Eye (tissue), 1 donor: ENCODE results near the gene SYS1.

Source experiments
- DNase-seq: peaks from one replicate; pipeline ENCODE4 v3.0.0-alpha.2; 2015

The SYS1 gene

GRCh38 chr20:45392733-45393132, 29.8 kb downstream of the SYS1 start:
- DNase-seq = no peak

- no peak for DNase-seq
Measured at GRCh38 chr20:45394221-45395113, 31.5 kb downstream of the SYS1 start.

GRCh38 chr20:45395114-45395415, 32.1 kb downstream of the SYS1 start:
- DNase-seq = no peak

DNA sequence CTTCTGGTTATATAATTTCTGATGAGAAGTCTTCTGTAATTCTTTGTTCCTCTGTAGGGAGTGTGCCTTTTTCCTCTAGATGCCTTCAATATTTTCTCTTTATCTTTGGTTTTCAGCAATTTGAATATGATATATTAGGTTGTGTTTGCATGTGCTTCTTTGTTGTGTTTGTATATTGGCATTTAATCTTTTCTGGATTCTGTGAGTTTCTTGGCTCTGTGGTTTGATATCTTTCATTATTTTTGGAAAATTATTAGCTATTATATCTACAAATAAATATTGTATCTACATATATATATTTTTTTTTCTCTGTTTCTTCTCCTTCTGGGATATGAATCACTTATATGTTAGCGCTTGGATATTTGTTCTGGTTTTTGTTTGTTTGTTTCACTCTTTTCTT, 36.1 kb downstream of the SYS1 start:
- no peak for DNase-seq

DNA sequence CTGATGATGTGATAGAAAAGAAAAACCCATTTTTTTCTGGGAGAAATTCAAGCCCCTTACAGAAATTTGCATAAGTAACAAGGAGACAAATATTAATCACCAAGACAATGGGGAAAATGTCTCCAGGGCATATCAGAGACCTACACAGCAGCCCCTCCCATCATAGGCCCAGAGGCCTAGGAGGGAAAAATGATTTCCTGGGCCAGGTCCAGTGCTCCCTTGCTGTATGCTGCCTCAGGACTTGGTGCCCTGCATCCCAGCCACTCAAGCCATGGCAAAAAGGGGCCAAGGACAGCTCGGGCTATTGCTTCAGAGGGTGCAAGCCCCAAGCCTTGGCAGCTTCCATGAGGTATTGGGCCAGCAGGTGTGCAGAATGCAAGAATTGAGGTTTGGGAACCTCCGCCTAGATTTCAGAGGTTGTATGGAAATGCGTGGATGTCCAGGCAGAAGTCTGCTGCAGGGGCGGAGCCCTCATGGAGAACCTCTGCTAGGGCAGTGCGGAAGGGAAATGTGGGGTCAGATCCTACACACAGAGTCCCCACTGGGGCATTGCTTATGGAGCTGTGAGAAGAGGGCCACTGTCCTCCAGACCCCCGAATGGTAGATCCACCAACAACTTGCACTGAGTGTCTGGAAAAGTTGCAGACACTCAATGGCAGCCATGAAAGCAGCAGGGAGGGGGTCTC, 37.5 kb downstream of the SYS1 start:
- DNase-seq = no peak

DNA sequence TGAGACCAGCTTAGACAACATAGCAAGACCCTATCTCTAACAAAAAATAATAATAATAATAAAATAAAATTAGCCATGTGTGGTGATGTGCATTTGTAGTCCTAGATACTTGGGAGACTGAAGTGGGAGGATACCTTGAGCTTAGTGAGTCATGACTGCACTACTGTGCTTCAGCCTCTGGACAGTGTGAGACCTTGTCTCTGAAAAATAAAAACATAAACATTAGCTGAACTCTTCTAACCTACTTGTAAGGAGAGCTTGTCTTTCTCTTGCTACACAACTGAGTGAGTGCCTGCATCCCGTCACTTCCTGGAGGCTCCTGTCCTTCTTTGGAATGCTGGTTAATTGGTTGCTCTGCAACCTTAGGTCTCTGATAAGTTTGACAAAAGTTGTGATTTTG, 40.0 kb downstream of the SYS1 start:
- DNase-seq = no peak

- DNase-seq = no peak
Measured at GRCh38 chr20:45404438-45404837, 41.5 kb downstream of the SYS1 start.

DNA sequence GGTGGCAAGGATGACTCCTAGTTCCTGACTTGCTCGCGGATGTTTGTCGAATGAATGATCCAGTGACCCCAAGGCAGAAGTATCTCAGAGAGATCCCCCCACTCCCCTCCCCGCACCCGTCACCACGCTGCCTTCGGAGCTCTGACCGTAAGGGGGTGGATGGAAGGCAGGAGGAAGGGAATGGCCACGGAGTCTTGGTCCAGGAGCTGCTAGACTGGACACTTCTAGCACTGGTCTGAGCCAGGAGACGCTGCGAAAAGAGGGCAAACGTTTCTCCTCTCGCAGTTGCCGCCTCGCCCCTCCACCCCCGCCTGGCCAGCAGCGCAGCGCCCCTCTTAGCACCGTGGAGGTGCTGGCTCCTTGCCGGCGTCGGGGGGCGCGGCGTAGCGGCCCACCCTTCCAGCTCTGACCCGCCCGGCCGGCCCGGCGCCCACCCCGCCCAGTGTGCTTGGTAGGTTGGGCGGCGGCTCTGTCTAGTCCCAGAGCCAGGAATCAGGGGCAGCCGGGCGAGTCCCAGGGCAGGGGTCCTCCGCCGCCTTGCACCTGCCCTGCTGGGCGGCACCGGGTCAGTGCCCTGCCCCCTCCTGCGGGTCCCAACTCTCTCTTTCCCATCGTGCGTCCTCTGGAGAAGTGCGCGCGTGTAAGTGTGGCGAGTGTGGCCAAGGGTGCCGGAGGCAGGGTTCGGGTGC, 42.8 kb downstream of the SYS1 start:
- DNase-seq = no peak

- peak; percentile 71 for DNase-seq
Measured at GRCh38 chr20:45406260-45407066, 43.5 kb downstream of the SYS1 start.

DNA sequence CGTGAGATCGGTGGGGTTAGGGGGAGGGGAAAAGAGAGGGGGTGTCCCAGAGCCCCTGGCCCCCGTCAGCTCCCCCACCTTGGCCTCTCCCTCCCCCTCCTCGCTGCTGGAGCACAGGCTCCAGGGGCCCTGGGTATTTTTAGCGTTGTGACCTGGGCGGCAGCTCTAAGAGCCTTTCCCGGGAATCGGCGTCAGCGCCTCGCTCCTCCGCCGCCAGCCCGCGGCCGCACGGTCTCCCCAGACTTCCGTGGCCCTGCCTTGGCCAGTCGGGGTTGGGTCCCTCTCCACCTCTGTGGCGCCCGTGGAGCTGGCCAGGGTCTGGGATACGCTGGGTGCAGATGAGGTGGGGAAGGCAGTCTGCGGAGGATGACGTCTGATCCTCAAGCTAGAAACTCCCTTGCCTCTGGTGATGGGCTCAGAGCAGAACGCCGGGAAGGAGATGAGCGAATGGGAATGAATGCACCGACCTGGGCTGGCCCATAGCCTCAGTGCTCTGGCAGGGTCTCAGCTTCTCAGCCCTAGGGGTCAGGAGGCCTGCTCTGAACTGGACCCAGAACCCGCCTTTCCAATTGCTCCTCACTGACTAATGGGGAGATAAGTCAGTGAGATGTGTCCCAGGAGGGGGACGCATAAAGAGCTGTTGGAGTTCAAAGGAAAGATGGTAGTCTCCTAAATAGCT, 44.2 kb downstream of the SYS1 start:
- peak; percentile 68 for DNase-seq

- no peak for DNase-seq
Measured at GRCh38 chr20:45407783-45408645, 45.1 kb downstream of the SYS1 start, which contains the start of gene DBNDD2. Gene DBNDD2 (plus strand): TSS chr20:45408289. CDS start chr20:45408468, 179 bp downstream.

- no peak for DNase-seq
Measured at GRCh38 chr20:45408646-45409213, 45.8 kb downstream of the SYS1 start.

- no peak for DNase-seq
Measured at GRCh38 chr20:45409521-45410272, 46.7 kb downstream of the SYS1 start.

DNA sequence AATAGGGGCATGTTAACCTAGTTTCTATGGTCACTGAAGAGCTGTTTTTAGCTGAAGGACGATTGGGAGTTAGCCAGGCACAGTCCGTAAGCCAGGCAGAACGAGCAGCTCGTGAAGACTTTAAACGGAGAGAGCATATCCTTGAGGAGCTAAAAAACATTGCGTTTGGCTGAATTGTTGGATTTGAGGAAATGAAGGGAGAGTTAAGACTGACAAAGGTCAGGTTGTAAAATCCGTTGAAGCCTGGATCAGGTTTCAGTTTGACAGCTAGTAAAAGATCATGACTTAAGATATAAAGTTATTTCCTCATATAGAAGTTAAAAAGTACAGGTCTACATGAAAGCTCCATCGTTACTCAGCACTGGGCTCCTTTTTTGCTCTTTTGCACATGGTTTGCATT, 47.9 kb downstream of the SYS1 start:
- no peak for DNase-seq

DNA sequence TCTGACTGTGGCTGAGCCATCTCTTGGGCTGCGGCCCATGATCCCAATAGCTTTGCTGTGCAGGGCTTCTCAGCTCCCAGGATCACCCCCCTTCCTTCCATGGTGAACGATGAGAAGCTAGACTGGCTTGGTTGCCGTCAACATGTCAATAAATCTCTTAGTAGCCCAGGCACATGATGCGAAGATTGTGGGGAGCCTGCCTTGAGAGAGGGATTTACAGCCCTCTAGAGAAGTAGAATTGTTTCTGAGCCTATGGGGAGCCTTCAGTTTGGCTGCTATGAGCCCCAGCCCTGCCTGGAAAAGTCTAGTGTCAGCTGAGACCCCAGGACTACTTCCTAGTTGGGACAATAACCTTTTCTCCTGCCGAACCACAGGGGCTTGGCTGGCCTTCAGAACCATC, 49.7 kb downstream of the SYS1 start:
- DNase-seq = no peak

- DNase-seq = no peak
Measured at GRCh38 chr20:45413479-45413878, 50.5 kb downstream of the SYS1 start.

DNA sequence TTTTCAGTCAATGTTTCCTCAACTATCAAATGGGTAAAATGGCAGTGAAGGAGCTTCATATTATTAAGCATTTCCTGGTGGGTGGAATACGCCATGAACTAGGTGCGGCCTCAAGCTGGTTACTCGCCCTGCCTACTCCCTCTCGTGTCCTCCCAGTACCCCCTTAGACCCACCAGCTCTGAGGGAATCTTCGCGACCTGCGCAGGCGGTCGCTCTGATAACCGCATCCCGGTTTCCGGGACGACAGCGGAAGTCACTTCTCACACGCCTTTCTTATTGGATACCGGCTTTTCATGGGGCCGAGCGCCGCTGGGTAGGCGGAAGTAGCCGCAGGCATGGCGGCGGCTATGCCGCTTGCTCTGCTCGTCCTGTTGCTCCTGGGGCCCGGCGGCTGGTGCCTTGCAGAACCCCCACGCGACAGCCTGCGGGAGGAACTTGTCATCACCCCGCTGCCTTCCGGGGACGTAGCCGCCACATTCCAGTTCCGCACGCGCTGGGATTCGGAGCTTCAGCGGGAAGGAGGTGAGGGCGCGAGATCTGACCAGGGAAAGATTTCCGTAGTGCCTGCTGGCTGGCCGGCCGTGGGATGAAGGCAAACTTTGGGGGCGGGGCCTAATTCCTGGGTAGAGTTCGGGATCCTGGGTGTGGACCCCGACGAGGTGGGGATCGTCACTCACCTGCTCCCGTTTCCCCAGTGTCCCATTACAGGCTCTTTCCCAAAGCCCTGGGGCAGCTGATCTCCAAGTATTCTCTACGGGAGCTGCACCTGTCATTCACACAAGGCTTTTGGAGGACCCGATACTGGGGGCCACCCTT, 53.1 kb downstream of the SYS1 start, which contains the start of gene PIGT:
TSS of gene PIGT (plus strand) at position 320 of the 816 bp plus-strand sequence. CDS start at position 336, 16 bp downstream.
- DNase-seq = peak; percentile 92

DNA sequence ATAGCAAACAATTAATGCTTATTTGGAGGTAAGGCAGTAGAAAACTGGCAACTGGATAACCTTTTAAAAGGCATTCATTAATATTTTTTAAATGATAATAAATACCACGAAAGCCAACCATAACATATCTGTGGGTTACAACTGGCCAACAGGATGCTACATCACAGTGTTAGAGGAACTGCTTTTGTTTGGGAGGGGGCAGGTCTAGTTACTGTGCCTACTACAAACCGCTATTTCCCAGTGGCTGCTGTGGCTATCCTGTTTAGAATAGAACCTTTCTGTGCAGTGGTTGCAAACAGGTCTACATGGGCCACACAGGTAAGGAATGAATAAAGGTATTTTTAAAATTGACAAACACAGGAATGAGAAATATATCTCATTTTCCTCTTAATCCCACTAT, 54.0 kb downstream of the SYS1 start:
- no peak for DNase-seq
